ENCODE data around the gene USP2.

The USP2 gene

GRCh38 chr11:119332111-119332765 is 49.3 kb downstream of the USP2 start:
- DNase-seq (ENCODE audit: insufficient read length, low spot score) (no peak), FAIRE-seq (no peak)

- FAIRE-seq (no peak), DNase-seq (ENCODE audit: insufficient read length, low spot score) (no peak)
These were observed 51.3 kb downstream of the USP2 start for GRCh38 chr11:119330237-119330636.

GRCh38 chr11:119329320-119329719 is 52.2 kb downstream of the USP2 start:
- no peak for DNase-seq (ENCODE audit: insufficient read length, low spot score)
- no peak for FAIRE-seq

DNA sequence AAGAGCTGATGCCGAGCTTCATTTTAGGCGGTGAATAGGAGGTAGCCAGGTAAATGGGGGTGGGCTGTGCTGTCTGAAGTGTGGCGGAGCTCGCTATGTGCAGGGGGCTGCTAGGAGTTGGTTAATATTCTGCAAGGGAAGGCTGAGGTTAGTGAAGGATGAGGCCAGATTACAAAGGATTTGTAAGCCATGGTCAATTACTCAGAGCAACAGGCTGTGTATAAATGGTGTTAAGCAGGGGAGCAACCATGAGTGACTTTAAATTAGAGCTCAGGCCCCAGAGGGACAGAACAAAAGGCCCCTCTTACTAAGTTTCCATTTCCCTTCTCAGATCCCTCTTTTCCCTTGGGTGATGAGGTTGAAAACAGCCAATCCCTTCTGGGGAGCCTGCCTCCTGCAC is 57.3 kb downstream of the USP2 start:
- DNase-seq (ENCODE audit: insufficient read length, low spot score) = no peak
- no peak for FAIRE-seq

- no peak for FAIRE-seq
- DNase-seq (ENCODE audit: insufficient read length, low spot score) = peak; percentile 59
These were observed 57.9 kb downstream of the USP2 start for GRCh38 chr11:119323532-119324033.

GRCh38 chr11:119322921-119323531 is 58.5 kb downstream of the USP2 start:
- no peak for FAIRE-seq
- DNase-seq (ENCODE audit: insufficient read length, low spot score) = no peak

GRCh38 chr11:119322360-119322739 is 59.1 kb downstream of the USP2 start:
- no peak for DNase-seq (ENCODE audit: insufficient read length, low spot score)
- FAIRE-seq = no peak

GRCh38 chr11:119320776-119321524 is 60.5 kb downstream of the USP2 start:
- FAIRE-seq (no peak), DNase-seq (ENCODE audit: insufficient read length, low spot score) (no peak)

DNA sequence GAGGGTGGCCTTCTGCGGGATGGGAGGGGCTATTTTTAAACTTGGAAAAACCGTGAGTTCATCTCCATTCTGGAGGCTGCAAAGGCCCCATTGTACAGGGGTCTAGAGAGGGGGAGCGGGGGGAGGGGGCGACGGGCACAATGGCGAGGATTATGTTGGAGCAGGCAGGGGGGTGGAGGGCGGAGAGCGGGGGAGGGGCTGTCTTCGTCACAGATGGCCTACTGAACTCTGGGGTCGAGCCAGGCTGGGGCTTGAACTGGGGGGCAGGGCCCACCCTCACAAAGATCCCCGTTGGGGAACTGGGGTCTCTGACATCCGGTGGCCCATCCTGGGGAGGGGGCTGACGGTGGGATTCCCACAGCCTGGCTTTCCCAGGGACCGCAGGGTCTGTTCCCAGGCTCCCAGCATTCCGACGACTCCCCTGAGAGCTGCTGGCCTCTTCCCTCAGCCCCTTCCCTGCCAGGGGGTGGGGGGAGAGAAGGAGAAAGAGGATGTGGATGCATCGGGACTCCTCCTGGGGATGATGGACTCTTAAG is 61.2 kb downstream of the USP2 start:
- no peak for DNase-seq (ENCODE audit: insufficient read length, low spot score)
- no peak for FAIRE-seq

- FAIRE-seq (no peak), DNase-seq (ENCODE audit: insufficient read length, low spot score) (no peak)
These were observed 61.7 kb downstream of the USP2 start for GRCh38 chr11:119319700-119320239.

DNA sequence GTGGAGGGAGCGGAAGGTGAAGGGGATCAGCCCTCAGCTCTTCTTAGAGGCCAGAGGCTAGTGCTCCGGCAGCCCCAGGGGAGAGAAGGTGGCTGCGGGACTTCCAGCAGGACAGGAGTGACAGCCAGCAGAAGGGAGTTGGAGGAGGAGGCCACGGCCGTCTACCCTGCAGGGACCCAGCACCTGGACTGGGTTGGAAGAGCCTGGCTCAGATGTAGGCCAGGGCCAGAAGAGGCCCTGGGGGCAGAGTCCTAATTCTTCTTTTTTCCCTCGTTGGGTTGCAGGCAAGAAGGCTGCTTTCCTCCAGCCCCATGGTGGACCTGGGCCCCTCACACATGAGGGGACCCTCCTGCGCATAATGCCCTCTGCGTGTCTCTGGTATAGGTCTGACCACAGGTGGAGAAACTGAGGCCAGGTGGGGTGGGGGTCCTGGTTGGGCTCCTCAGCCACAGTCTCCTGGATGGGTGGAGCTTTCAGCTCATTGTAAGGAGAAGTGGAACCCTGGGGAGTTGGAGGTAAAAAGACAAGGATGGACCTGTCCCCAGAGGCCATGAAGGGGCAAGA is 62.3 kb downstream of the USP2 start:
- no peak for FAIRE-seq
- DNase-seq (ENCODE audit: insufficient read length, low spot score) = no peak

GRCh38 chr11:119318240-119319135 is 63.0 kb downstream of the USP2 start:
- peak; percentile 58 for DNase-seq (ENCODE audit: insufficient read length, low spot score)
- FAIRE-seq = peak; percentile 9

- FAIRE-seq = peak; percentile 44
- DNase-seq (ENCODE audit: insufficient read length, low spot score) = no peak
These were observed 63.8 kb downstream of the USP2 start for GRCh38 chr11:119317592-119318239.

- FAIRE-seq = peak; percentile 23
- peak; percentile 68 for DNase-seq (ENCODE audit: insufficient read length, low spot score)
These were observed 64.5 kb downstream of the USP2 start, which contains the start of gene MCAM for GRCh38 chr11:119316729-119317591. Gene MCAM (minus strand): TSS chr11:119317130. CDS start chr11:119317101, 29 bp downstream.

- DNase-seq (ENCODE audit: insufficient read length, low spot score) = no peak
These were observed 65.3 kb downstream of the USP2 start for GRCh38 chr11:119316016-119316728.

DNA sequence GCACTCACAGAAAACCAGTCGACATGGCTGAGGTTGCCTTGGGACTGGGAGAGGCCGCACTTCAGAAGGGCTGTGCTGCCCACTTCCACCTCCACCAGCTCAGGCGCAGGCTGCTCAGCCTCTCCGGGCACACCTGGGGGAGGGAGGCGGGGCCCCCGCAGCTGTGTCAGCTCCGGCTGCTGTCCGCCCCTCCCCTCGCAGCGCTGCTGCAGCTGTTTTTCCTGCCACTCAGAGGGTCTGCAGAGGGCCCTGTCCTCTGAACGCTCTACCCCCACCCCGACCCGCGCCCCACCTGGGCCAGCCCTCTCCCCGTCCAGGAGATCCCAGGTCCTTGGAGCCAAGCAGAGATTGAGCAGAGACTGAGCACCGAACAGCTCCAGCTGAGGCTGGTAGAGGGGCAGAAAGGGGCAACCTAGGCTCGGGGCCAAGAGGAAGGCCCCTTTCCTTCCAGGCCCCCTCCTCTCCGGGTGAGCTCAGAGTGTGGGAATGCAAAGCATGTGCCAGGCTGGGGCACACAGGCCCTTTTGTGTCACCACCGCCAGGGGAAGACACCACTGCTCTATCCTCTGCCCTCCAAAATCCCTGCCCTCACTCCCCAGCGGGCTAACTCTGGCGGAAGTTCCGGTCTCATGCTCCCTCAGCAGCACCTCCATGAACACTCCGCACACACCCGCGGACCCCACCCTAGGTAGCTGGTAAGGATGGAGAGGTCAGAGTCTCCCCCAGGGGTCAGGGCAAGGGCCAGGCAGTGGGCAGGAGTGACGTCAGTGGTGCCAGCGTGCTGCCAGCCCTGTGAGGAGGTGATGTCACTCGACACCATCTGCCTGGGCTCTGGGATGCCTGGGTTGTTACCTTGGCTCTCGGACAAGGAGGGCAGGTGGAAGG is 66.1 kb downstream of the USP2 start:
- DNase-seq (ENCODE audit: insufficient read length, low spot score) (peak; percentile 65), FAIRE-seq (no peak)

More at GRCh38 chr11:119316016-119316728, 65.3 kb downstream of the USP2 start:
- FAIRE-seq = peak; percentile 94

- peak; percentile 31 for FAIRE-seq
- DNase-seq (ENCODE audit: insufficient read length, low spot score) = no peak
These were observed 66.8 kb downstream of the USP2 start for GRCh38 chr11:119314726-119315125.

Measured in HTR-8/SVneo (cell line).